GM12878 (cell line): ENCODE results near the gene FAM221B. TPM values are rescaled to one million over a fixed set of nuclear protein-coding genes. Genes with fewer than 3 reads are reported as not detected.
A peak's percentile ranks its signal among the peaks of the same experiment; 100 is the strongest.

Source experiments
- BCL11A ChIP-seq: IDR thresholded peaks from 2 replicates; pipeline ENCODE4 v1.6.1; 2011; ENCODE audit warnings: low read depth, low read length
- BCL3 ChIP-seq: IDR thresholded peaks from 2 replicates; pipeline ENCODE4 v1.6.1; 2011; ENCODE audit warnings: borderline replicate concordance, low read depth, mild to moderate bottlenecking, moderate library complexity, low read length; ENCODE audit not compliant: insufficient read depth, poor library complexity, severe bottlenecking
- BHLHE40 ChIP-seq, 2 experiments: fragments of 450-650 bp in 1 of 2; IDR thresholded peaks; 2 replicates each; pipeline ENCODE4 v1.6.1; 2011 to 2017; ENCODE audit warnings: low read depth in 2 of 2, borderline replicate concordance in 1 of 2, improper control_type of control experiment in 1 of 2, low read length in 1 of 2, mild to moderate bottlenecking in 1 of 2
- CREB1 ChIP-seq: IDR thresholded peaks from 2 replicates; pipeline ENCODE4 v1.6.1; 2012; ENCODE audit warnings: low read depth, mild to moderate bottlenecking, inconsistent platforms
- CREM ChIP-seq: IDR thresholded peaks from 2 replicates; pipeline ENCODE4 v1.6.1; 2014; ENCODE audit warnings: antibody characterized with exemption, low read depth
- DPF2 ChIP-seq: fragments of 450-650 bp; IDR thresholded peaks from 2 replicates; pipeline ENCODE4 v1.6.1; 2017; ENCODE audit warnings: mild to moderate bottlenecking
- E2F8 ChIP-seq: fragments of 450-650 bp; IDR thresholded peaks from 2 replicates; pipeline ENCODE4 v1.6.1; 2018; ENCODE audit warnings: mild to moderate bottlenecking, low read depth, moderate library complexity; ENCODE audit not compliant: partially characterized antibody
- EGR1 ChIP-seq, 2 experiments: IDR thresholded peaks; 1 replicate in 1 of 2; 2 replicates in 1 of 2; pipeline ENCODE4 v1.6.1; 2011 to 2012; ENCODE audit warnings: low read depth in 2 of 2, low read length in 2 of 2, borderline replicate concordance in 1 of 2, mild to moderate bottlenecking in 1 of 2, moderate library complexity in 1 of 2
- ELK1 ChIP-seq: IDR thresholded peaks from 2 replicates; pipeline ENCODE4 v1.6.1; 2012; ENCODE audit warnings: low read depth, low read length, improper control_type of control experiment
- JUND ChIP-seq: IDR thresholded peaks from 2 replicates; pipeline ENCODE4 v1.6.1; 2012; ENCODE audit warnings: low read depth, mild to moderate bottlenecking, low read length, improper control_type of control experiment, moderate library complexity
- LARP7 ChIP-seq: fragments of 450-650 bp; IDR thresholded peaks from 2 replicates; pipeline ENCODE4 v1.6.1; 2017; ENCODE audit warnings: mild to moderate bottlenecking
- MEF2A ChIP-seq: IDR thresholded peaks from 2 replicates; pipeline ENCODE4 v1.6.1; 2011; ENCODE audit warnings: low read depth, mild to moderate bottlenecking, low read length, moderate library complexity; ENCODE audit not compliant: insufficient read depth
- MTA2 ChIP-seq: fragments of 450-650 bp; IDR thresholded peaks from 2 replicates; pipeline ENCODE4 v1.6.1; 2016; ENCODE audit warnings: low read depth, mild to moderate bottlenecking, moderate library complexity
- PAX8 ChIP-seq: fragments of 450-650 bp; IDR thresholded peaks from 2 replicates; pipeline ENCODE4 v1.6.1; 2017; ENCODE audit warnings: mild to moderate bottlenecking, moderate library complexity
- PBX3 ChIP-seq: IDR thresholded peaks from 2 replicates; pipeline ENCODE4 v1.6.1; 2011; ENCODE audit warnings: mild to moderate bottlenecking, low read depth, low read length, moderate library complexity; ENCODE audit not compliant: insufficient replicate concordance
- SP1 ChIP-seq: IDR thresholded peaks from one replicate; pipeline ENCODE4 v1.6.1; 2011; ENCODE audit warnings: low read depth, low read length
- SUPT20H ChIP-seq: IDR thresholded peaks from 2 replicates; pipeline ENCODE4 v1.6.1; 2011; ENCODE audit warnings: low read depth, mild to moderate bottlenecking, low read length, moderate library complexity, borderline replicate concordance; ENCODE audit not compliant: control insufficient read depth
- WRNIP1 ChIP-seq: IDR thresholded peaks from 2 replicates; pipeline ENCODE4 v1.6.1; 2011; ENCODE audit warnings: low read depth, low read length, improper control_type of control experiment, borderline replicate concordance
- ZNF24 ChIP-seq: fragments of 450-650 bp; IDR thresholded peaks from 2 replicates; pipeline ENCODE4 v1.6.1; 2017; ENCODE audit warnings: antibody characterized with exemption, mild to moderate bottlenecking
- polyA plus RNA-seq, 11 experiments: library from polyadenylated mRNA; depleted of rRNA in 4 of 11; unstranded in 6 of 11; stranded (reverse) in 5 of 11; fragments of >200 nt; fragmentation: Nextera tagmentation in 4 of 11; fragmentation: Illumina TruSeq in 1 of 11; extraction: Ambion mirVana in 4 of 11; extraction: Trizol in 1 of 11; gene quantifications; 1 replicate in 1 of 11; 2 replicates in 10 of 11; pipeline versions ENCODE4 v1.2.1 to v1.2.3, GENCODE V29; 2011 to 2016; ENCODE audit warnings: inconsistent platforms in 2 of 11, missing spikeins in 2 of 11, low read depth in 1 of 11
- total RNA-seq, 4 experiments: library from RNA; depleted of rRNA in 3 of 4; stranded (reverse); fragments of >200 nt in 3 of 4; fragmentation: Illumina TruSeq in 1 of 4; extraction: Trizol in 1 of 4; gene quantifications; 2 replicates each; pipeline versions ENCODE4 v1.2.1 to v1.2.3, GENCODE V29; 2013 to 2021
- TF ChIP-seq, protein P1 (sequence below): fragments of 450-650 bp; formaldehyde crosslinking; IDR thresholded peaks from 2 replicates; pipeline ENCODE4 v1.4.0; 2022; ENCODE audit warnings: mild to moderate bottlenecking, moderate library complexity

Gene FAM221B
- total and polyA plus RNA-seq, 10 of the 15 experiments (the other 5 are each of a cell fraction or from before 2014, with no cell fraction given) = 0.02 to 0.12 (median 0.04) TPM; not detected in 5

GRCh38 chr9:35812025-35812602 is 16.4 kb downstream of the FAM221B start, which contains the start of gene SPAG8 (continued):
- TF ChIP-seq MEF2A = 0 out of 2 replicates have a peak, but pooled peaks have one; percentile 44
- TF ChIP-seq DPF2 = no peak; the same call in 1 of the 2 replicates
- no peak for TF ChIP-seq EGR1 (IDR thresholded peaks at IDR 0.05; ENCODE audit: borderline replicate concordance in 1 of 2, low read depth in 2 of 2, low read length in 2 of 2)
- TF ChIP-seq SUPT20H = no peak
- no peak for TF ChIP-seq JUND
- TF ChIP-seq ELK1 = peak; percentile 83
- no peak for TF ChIP-seq BCL11A
- peak; percentile 41 for TF ChIP-seq PBX3
- TF ChIP-seq PAX8 = 0 out of 2 replicates have a peak, but pooled peaks have one; percentile 53
- TF ChIP-seq CREB1 = peak; percentile 79
- TF ChIP-seq ZNF24 = peak; percentile 73
- no peak; the same call in 1 of the 2 replicates for TF ChIP-seq LARP7
- peak; percentile 23 to 56; a peak in 1 of 4 replicates for TF ChIP-seq BHLHE40 (IDR thresholded peaks at IDR 0.05; ENCODE audit: borderline replicate concordance in 1 of 2, low read depth in 2 of 2, low read length in 1 of 2)
- TF ChIP-seq SP1 = peak; percentile 51
- TF ChIP-seq WRNIP1 = peak; percentile 90; the same call in 1 of the 2 replicates
- TF ChIP-seq E2F8 = peak; percentile 94
- peak; percentile 82 for TF ChIP-seq CREM
- no peak for TF ChIP-seq BCL3
- TF ChIP-seq, protein P1, sequence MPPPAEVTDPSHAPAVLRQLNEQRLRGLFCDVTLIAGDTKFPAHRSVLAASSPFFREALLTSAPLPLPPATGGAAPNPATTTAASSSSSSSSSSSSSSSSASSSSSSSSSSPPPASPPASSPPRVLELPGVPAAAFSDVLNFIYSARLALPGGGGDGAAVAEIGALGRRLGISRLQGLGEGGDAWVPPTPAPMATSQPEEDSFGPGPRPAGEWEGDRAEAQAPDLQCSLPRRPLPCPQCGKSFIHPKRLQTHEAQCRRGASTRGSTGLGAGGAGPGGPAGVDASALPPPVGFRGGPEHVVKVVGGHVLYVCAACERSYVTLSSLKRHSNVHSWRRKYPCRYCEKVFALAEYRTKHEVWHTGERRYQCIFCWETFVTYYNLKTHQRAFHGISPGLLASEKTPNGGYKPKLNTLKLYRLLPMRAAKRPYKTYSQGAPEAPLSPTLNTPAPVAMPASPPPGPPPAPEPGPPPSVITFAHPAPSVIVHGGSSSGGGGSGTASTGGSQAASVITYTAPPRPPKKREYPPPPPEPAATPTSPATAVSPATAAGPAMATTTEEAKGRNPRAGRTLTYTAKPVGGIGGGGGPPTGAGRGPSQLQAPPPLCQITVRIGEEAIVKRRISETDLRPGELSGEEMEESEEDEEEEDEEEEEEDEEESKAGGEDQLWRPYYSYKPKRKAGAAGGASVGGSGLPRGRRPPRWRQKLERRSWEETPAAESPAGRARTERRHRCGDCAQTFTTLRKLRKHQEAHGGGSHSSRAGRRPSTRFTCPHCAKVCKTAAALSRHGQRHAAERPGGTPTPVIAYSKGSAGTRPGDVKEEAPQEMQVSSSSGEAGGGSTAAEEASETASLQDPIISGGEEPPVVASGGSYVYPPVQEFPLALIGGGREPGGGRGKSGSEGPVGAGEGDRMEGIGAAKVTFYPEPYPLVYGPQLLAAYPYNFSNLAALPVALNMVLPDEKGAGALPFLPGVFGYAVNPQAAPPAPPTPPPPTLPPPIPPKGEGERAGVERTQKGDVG (CRISPR knock-in tag) = no peak
- 0 out of 2 replicates have a peak, but pooled peaks have one; percentile 47 for TF ChIP-seq MTA2
